HTERT RPE-1 (cell line): ENCODE measurements around the gene NIT2.
"Not testable (repeated sequence)": the region's sequence is repeated elsewhere in the genome, so short reads cannot be mapped to it uniquely, and the experiment has no call there.

ENCODE experiments used
- in situ Hi-C: fragments of 300-500 bp; cut with MboI; formaldehyde crosslinking; loops from 4 replicates; pipeline ENCODE4 v1.14.3; 2020; ENCODE audit warnings: low sequenced_read_pairs

NIT2 gene, protein sequence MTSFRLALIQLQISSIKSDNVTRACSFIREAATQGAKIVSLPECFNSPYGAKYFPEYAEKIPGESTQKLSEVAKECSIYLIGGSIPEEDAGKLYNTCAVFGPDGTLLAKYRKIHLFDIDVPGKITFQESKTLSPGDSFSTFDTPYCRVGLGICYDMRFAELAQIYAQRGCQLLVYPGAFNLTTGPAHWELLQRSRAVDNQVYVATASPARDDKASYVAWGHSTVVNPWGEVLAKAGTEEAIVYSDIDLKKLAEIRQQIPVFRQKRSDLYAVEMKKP

DNA sequence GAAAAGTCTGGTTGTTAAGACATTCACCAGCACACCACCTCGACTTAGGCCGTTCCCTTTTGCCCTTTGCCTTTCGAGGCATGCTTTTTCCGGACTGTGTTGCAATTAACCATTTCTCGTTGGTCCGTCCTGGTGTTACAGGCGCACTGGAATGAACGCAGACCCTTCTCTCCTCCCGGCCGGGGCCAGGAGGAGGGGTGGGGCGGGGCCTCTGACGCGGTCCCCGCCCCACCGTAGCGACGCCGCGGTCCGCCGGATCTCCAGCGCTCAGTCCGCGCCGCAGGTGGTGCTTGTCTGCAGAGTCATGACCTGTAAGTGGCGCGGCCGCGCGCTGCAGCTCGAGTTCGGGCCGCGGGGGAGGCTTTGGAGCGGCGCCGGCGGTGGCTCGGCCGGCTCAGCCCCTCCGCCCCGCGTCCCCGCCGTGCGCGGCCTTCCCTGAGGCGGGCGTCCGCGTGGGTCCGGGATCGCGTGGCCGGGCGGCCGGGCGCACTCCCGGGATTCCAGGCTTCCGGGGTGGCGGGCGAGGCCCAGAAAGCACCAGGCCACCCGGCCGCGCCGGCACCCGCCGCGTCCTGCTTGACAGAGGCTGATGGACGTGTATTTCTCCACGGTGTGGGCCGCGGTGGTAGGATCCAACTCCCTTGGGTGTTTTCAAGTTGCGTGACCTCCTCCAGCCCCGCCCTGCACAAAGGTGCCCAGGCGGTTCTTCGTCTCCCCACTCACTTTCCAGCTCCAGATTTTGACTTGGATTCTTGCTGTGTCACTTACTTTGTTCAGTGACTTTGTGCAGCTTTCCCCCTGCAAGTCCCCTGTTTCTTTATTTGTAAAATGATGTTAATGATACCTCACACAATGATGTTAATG lies at the start of gene NIT2:
NIT2 (plus strand) TSS at position 270 of the 864 bp plus-strand sequence; CDS start at position 305, 35 bp downstream.
- in situ Hi-C loops: no loop called here

DNA sequence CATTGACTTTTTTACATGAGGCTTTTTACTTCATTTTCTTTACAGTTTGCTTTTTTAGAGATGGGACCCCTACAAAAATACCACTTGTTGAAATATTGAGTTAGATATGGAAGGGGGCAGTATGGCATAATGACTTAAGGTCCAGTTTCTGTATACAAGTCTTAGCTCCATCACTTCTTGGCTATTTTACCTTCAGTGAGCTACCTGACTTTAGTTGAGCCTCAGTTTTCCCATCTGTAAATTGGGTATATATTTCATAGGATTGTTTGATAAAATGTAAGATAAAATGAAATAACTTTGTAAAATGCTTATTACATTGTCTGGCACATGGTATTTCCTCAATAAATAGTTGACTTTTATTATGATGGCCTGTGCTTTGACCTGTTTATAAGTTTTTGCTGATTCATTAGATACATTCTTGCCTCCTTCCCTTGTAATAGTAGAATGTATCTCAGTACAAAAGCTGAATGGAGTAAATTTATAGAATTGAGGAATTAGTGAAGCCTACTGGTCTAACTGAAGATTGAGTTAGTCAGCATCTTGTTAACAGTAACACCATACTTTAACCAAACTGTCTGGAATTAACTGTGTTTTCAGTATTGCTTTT lies 46.2 kb upstream of the NIT2 start:
- in situ Hi-C loops: no loop called here

DNA sequence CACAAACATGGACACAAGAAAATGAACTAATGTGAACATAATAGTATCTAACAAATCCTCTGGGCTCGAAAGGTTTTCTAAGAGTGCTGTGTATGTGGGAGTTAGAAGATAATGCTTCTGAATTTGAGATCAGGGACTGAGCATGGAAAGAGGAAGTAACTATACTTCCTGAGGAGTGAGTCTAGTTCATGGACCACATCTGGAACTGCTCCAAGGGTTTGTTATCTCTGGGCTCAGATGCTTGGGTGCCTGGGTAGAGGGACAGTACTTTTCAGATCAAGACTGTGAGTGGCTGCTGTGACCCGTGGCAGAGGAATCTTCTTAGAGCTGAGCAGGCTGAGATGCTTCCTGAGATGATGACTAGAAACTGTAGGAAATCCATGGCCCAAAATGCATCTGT lies 45.2 kb upstream of the NIT2 start:
- in situ Hi-C loops: no loop called here

DNA sequence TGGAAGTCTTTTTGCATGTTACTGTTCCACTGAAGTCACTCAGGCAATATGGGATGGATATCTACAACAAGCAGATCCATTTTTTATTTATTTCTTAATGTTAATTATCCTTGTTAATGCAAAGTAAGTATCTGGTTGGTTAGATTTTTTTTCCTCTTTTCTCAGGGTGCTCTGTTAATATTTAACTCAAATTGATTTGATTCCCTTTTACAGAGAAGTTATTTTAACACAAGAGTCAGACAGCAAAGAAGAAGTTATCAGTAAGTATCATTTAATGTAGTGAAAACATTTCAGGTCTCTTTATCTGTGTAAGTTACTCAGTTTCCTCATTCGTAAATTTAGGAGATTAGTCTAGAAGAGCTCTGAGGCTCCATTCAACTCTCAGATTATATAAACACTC lies 39.5 kb upstream of the NIT2 start:
- in situ Hi-C loops: no loop called here

DNA sequence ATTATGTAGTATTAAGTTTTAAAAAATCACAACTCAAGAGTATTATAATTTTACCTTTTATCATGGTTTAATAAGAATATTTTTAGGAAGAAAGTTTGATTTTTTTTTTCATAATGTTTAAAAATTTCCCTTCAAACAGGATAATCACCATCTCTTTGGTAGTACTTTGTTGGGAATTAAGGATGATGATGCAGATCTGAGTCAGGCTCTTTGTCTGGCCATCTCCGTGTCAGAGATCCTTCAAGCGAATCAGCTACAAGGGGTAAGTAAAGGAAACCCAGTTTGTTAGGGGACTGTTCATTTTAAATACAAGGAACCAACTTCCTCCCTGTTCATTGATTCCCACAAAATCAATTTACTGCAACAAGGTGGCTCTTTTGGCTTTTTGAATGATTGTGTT lies 36.8 kb upstream of the NIT2 start:
- in situ Hi-C loops: no loop called here

DNA sequence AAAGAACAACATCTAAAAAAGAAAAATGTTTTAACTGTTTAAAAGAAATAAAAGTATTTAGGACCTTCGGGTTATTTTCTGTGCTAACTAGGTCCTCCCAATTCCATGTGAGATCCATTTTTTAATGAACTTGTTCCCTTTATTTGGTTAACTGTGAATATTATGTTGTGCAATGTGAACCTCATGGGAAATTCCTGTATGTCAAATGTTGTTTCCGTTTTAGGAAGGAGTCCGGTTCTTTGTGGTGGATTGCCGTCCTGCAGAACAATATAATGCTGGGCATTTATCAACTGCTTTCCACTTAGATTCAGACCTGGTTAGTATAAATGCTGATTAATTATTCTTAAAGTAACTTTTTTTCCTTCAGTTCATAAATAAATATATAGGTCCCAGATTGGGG lies 35.5 kb upstream of the NIT2 start:
- in situ Hi-C loops: no loop called here

DNA sequence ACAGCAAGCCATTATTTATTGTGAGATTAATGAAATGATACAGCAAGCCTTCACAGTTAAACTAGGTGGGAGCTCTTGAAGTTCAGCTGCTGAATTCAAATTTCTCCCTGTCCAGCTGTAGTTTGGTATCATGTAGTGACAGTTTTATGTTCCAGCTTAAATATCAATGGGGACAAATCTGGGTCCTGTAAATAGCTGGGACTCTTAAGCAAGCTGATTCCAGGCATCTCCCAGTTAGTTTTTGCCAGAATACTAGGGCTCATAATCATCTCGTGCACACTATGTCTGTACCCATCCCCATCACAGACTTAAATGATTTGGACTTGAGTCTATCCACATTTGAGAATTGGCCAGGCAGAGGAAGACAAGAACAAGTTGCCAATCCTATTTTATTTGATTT lies 27.9 kb upstream of the NIT2 start:
- in situ Hi-C loops: no loop called here

DNA sequence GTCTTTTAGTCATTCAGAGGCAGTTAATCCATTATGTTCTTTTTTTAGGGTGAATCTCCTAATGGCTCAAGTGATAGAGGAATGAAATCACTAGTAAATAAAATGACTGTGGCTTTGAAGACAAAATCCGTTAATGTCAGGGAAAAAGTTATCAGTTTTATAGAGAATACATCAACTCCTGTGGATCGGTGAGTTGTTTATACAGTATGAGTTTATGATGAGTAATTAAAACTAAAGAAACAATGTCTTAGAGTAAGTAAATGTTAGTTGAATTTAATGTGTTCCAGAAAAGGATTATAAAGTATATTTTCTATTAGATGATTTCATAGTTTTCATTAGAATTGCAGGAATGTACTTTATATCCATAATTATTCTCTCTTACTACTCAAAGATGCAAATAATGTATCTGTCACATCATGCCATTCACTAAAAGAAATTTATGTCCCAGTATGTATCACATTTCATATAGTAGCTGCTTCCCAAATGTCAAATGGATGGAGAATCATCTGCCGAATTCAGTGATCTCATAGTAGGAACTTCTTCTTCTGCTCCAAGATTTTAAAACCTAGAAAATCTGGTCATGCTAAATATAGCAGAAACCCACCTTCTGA lies 24.1 kb upstream of the NIT2 start:
- in situ Hi-C loops: no loop called here

DNA sequence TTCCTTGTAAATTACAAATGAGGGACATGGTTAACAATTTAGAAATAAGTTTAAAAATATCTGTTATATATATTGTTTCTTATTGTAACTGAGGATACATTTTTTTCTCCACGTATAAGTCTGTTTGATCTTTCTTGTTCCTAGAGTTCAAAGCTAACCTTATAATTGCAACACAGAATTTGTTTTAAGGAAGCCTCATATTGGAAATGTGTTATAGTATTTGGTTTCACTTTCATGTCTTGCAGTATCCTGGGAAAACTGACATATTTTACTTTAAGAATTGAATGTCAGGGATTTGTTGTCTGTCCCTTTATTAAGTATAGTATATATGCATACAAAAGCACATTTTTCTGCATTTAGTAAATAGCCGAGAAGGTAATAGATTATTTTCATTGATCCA lies 23.5 kb upstream of the NIT2 start:
- in situ Hi-C loops: no loop called here

DNA sequence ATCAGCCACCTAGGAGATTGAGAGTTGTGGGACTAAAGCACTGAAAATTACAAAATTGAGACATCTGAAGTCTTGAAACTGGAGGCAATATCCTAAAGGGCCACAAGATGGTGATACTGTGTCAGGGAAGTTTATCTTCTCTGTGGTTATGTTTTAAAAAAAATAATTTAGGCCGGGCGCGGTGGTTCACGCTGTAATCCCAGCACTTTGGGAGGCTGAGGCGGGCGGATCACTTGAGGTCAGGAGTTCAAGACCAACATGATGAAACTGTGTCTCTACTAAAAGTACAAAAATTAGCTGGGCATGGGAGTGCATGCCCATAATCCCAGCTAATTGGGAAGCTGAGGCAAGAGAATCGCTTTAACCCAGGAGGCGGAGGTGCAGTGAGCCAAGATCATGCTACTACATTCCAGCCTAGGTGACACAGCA lies 17.9 kb upstream of the NIT2 start:
- in situ Hi-C loops: no loop called here

DNA sequence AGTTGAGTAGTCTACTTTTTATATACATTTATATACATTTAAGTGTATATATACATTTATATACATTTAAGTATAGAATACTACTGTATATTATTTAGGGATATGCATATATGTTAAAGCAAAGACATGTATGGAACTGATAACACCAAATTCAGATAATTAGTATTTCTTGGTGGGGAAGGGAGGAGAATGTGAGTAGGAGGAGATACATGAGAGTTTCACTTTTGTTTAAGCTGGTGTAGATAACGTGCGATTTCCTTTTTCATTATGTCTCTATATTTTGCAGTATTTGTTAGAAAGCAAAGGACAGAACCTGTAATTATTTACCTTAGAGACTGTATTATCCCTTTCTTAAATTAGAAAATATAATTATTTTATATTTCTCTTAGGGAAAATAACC lies 16.6 kb upstream of the NIT2 start:
- in situ Hi-C loops: no loop called here

DNA sequence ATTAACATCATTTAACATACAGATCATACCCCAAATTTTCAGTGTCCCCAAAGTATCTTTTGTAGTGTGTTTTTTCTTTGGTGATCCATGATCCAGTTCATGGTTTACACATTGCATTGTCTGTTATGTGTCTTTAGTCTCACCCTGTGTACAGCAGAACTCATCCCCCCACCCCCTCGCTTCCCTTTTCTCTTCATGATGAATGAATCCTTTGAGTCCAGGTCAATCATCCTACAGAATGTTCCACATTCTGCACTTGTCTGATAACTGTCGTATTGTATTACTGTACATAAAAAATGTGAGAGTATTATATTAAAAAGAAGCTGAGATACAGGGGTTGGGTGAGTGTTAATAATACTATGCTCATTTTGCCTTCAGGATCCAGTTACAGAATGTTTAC lies 14.6 kb upstream of the NIT2 start:
- in situ Hi-C loops: no loop called here

DNA sequence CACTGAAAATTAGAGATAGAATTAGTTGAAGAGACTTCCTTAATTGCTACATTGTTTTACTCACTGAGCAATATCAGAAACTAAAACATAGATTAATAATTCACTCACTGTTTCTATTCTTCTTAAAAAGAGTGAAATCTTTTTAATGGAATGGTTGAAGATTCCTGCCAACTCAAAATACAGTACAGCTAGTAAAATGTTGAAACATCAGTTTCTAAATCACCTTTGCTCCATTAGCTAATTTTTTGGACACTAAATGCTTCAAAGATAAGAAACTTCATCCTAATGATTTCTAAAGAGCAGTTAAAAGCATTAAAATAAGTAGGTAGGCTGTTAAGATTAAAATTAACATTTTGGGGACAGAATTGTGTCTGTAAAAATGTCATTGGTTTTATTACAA lies 10.5 kb upstream of the NIT2 start:
- in situ Hi-C loops: no loop called here

DNA sequence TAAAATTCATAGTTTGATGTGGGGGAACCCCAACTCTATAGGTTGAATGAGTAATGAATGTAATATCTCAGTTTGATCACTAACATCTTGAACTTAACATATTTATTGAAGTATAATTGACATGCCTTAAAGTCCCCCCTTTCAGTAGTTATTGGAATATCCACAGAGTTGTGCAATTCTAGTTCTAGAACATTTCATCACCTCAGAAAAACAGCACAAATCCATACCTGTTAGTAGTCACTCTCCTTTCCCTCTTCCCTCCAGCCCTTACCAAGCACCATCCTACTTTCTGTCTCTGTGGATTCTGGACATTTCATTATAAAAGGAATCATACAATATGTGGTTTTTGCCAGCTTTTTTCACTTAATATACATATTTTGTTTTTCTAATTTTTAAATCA lies 8.7 kb upstream of the NIT2 start:
- in situ Hi-C loops: no loop called here

DNA sequence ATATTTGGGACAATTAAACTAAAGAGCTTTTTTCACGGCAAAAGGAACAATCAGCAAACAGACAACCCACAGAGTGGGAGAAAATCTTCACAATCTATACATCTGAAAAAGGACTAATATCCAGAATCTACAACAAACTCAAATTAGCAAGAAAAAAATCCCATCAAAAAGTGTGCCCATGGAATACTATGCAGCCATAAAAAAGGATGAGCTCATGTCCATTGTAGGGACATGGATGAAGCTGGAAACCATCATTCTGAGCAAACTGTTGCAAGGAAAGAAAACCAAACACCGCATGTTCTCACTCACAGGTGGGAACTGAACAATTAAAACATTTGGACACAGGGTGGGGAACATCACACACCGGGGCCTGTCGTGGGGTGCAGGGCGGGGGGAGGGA lies 7.2 kb upstream of the NIT2 start:
- in situ Hi-C loops: not testable (repeated sequence)

DNA sequence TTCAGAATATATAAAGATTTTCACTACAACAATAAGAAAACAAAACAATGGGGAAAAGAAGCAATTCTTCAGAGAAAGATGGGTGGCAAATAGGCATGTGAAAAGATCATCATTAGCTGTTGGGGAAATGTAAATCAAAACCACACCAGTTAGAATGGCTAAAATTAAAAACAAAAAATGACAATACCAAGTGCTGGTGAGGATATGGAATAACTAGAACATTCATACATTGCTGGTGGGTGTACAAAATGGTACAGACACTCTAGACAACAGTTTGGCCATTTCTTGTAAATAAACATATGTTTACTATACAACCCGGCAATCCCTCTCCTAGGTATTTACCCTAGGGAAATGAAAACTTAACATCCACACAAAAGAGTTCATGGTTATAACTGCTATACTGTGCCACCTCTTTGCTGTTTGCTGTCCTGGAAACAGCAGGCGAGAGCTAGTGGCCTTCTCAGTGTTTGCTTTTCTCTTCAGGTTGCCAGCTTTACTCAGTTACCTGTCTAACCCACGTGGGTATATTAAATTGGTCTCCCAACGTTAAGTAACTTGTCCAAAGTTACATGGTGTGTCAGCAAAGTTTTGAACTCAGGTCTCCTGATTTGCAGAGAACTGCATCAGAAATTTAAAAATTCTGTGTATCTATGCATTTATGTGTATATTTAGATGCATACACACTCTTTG lies 4.6 kb upstream of the NIT2 start:
- in situ Hi-C loops: no loop called here

DNA sequence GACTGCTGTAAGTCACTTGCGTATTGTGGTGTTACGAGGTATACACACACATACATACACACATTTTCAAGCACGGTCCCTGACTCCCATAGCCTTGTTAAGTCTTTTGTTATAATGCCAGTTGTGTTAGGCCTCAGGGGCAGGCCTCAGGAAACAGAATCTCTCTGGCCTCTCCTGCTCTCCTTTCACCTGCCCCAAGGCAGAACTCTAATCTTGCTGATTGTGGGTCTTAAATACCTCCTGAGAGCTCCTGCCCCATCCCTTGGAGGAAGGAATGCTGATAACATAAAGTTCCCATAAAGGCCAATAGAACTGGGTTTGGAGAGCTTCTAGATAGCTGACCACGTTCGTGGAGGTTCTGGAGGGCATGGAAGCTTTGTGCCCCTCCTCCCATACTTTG lies 3.9 kb upstream of the NIT2 start:
- in situ Hi-C loops: no loop called here

DNA sequence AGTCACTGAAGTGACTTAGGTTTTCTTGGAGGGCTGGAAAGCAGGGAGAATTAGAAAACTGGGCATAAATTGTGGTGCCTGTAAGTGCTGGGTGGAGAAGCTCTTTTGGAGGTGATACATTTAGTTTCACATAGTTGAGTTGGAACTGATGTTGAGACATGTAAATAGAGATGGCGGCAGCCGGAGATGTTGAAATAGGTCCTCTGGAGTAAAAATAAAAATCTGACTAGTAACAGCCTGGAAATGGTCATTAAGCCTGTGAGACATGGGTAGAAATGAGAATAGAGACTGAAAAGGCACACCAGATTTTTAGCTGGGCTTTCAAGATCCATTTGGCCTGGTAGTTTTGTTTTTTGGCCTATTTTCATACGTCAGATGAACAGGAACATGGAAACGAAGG lies 2.9 kb upstream of the NIT2 start:
- in situ Hi-C loops: no loop called here

DNA sequence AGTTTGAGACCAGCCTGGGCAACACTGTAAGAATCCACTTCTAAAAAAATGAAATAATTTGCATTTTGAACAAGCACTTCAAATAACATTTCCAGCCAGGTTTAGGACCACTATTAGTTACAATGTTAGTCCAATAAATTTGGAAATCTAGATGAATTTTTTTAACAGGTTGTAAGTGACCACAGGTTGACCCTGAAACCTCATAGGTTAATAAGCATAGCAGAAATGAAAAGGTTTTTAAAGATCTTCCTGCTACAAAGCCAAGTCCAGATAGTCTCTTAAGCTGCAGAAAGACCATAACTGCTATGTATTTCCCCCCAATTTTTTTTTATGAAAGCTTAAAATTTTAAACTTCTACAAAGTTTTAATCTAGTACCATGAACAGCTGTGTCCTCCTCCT lies 1.5 kb upstream of the NIT2 start:
- in situ Hi-C loops: no loop called here

DNA sequence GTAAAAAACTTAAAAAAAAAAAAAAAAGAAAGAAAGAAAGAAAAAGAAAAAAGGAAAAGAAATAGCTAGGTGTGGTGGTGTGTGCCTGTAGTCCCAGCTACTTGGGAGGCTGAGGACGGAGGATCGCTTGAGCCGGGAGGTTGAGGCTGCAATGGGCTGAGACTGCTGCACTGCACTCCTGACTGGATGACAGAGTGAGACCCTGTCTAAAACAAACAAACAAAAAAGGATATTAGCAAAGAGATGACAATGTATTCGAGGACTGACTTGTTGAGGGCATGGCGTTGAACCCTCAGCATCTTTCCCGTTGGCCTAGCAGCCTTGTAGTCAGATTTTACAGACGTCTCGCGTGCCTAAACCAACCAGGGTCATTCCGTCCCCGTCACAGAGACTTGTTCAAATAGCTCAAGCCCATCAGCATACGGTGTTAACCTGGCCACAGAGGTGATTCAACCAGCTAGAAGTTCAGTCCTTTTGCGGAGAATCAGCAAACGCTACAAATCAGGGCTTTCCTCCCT lies 528 bp upstream of the NIT2 start:
- in situ Hi-C loops: no loop called here

DNA sequence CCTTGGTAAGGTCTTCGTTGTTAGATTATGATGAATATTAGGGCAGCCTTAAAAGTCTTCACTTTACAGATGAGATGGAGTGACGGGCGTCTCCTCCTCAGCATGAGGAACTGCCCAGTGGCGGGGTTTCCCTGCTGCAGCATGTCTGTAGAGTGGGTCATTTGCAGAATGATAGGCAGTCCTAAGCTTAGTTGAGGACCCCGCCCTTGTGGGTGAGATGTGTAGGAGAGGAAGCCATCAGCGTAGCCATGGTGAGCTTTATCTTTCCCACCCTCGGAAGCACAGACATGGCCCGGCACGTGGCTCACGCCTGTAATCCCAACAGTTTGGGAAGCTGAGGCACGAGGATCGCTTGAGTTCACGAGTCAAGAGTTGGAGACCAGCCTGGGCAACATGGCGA lies 877 bp downstream of the NIT2 start:
- in situ Hi-C loops: no loop called here
